ENCODE data around the gene KCNK4.

The KCNK4 gene

GRCh38 chr11:64331569-64332371 is 40.7 kb downstream of the KCNK4 start:
- peak; percentile 78 for DNase-seq

- no peak for DNase-seq
These were observed 42.5 kb downstream of the KCNK4 start for GRCh38 chr11:64333556-64333955.

- peak; percentile 82 for DNase-seq
These were observed 43.9 kb downstream of the KCNK4 start for GRCh38 chr11:64334764-64335735.

GRCh38 chr11:64337538-64338249 is 46.6 kb downstream of the KCNK4 start:
- no peak for DNase-seq

GRCh38 chr11:64338716-64339115 is 47.6 kb downstream of the KCNK4 start:
- no peak for DNase-seq

GRCh38 chr11:64339286-64339685 is 48.2 kb downstream of the KCNK4 start:
- no peak for DNase-seq

GRCh38 chr11:64339754-64340408 is 48.8 kb downstream of the KCNK4 start, which contains the start of gene CCDC88B:
CCDC88B (plus strand) TSS chr11:64340204; CDS start chr11:64340267, 63 bp downstream.
- peak; percentile 65 for DNase-seq

- DNase-seq, result no peak
These were observed 49.7 kb downstream of the KCNK4 start for GRCh38 chr11:64340671-64341335.

- DNase-seq, result no peak
These were observed 50.3 kb downstream of the KCNK4 start for GRCh38 chr11:64341429-64341828.

GRCh38 chr11:64341851-64342791 is 51.0 kb downstream of the KCNK4 start:
- no peak for DNase-seq

GRCh38 chr11:64342869-64343745 is 52.0 kb downstream of the KCNK4 start:
- no peak for DNase-seq

GRCh38 chr11:64343767-64344559 is 52.9 kb downstream of the KCNK4 start:
- DNase-seq, result no peak

GRCh38 chr11:64344787-64345186 is 53.7 kb downstream of the KCNK4 start:
- DNase-seq, result no peak

GRCh38 chr11:64347193-64347867 is 56.2 kb downstream of the KCNK4 start:
- no peak for DNase-seq

GRCh38 chr11:64348383-64349024 is 57.4 kb downstream of the KCNK4 start:
- no peak for DNase-seq

- no peak for DNase-seq
These were observed 57.9 kb downstream of the KCNK4 start for GRCh38 chr11:64349025-64349387.

- DNase-seq, result no peak
These were observed 58.3 kb downstream of the KCNK4 start for GRCh38 chr11:64349404-64349803.

Data from GF-D8 (cell line).